GM23338 (cell line): ENCODE results near the gene PLA2G1B. TPM values are rescaled to one million over a fixed set of nuclear protein-coding genes. Genes with fewer than 3 reads are reported as not detected.

ENCODE experiments used
- ATAC-seq: fragments of 200-7000 bp; cut with Tn5 transposase; 3 replicates; pipeline ENCODE4 v1.9.1; 2020
- DNase-seq: peaks from one replicate; pipeline ENCODE4 v3.0.0-alpha.2; 2015; ENCODE audit warnings: low spot score
- H2AFZ ChIP-seq: fragments of 200-600 bp; sonication (generic); 2 replicates; pipeline ENCODE4 v1.8.0; 2016; ENCODE audit warnings: antibody characterized with exemption, mild to moderate bottlenecking, moderate library complexity
- H3F3A ChIP-seq: fragments of 200-600 bp; sonication (generic); replicated peaks from 2 replicates; pipeline ENCODE4 v1.8.0; 2017; ENCODE audit warnings: antibody characterized with exemption, mixed run types, low read depth
- H3K27ac ChIP-seq: fragments of 200-600 bp; sonication (generic); 2 replicates; pipeline ENCODE4 v1.6.1; 2016; ENCODE audit warnings: low read depth
- H3K27me3 ChIP-seq: fragments of 200-600 bp; sonication (generic); 2 replicates; pipeline ENCODE4 v1.8.0; 2016; ENCODE audit warnings: mild to moderate bottlenecking, mixed run types, moderate library complexity; ENCODE audit not compliant: insufficient read depth
- H3K36me3 ChIP-seq: fragments of 200-600 bp; sonication (generic); 2 replicates; pipeline ENCODE4 v1.8.0; 2016; ENCODE audit warnings: mild to moderate bottlenecking; ENCODE audit not compliant: insufficient read depth
- H3K4me1 ChIP-seq: fragments of 200-600 bp; sonication (generic); 2 replicates; pipeline ENCODE4 v1.8.0; 2016; ENCODE audit warnings: mild to moderate bottlenecking, moderate library complexity; ENCODE audit not compliant: insufficient read depth
- H3K4me2 ChIP-seq: fragments of 200-600 bp; sonication (generic); 2 replicates; pipeline ENCODE4 v1.7.1; 2017; ENCODE audit warnings: mixed run types
- H3K4me3 ChIP-seq: fragments of 200-600 bp; sonication (generic); 2 replicates; pipeline ENCODE4 v1.6.1; 2016; ENCODE audit warnings: mixed run types
- H3K79me2 ChIP-seq: fragments of 200-600 bp; sonication (generic); replicated peaks from 2 replicates; pipeline ENCODE4 v1.8.0; 2017; ENCODE audit warnings: mild to moderate bottlenecking; ENCODE audit not compliant: insufficient read depth
- H3K9me2 ChIP-seq: fragments of 200-600 bp; sonication (generic); 2 replicates; pipeline ENCODE4 v1.8.0; 2017; ENCODE audit not compliant: insufficient read depth
- H4K20me1 ChIP-seq: fragments of 200-600 bp; sonication (generic); replicated peaks from 2 replicates; pipeline ENCODE4 v1.8.0; 2017; ENCODE audit warnings: mild to moderate bottlenecking; ENCODE audit not compliant: insufficient read depth
- H3K27ac Mint-ChIP-seq: 2 replicates; pipeline ENCODE4 v1.8.0; 2020; ENCODE audit warnings: inconsistent platforms, mild to moderate bottlenecking, moderate library complexity, mixed read lengths
- H3K27me3 Mint-ChIP-seq: 3 replicates; pipeline ENCODE4 v1.8.0; 2022; ENCODE audit warnings: low read depth, mild to moderate bottlenecking, moderate library complexity, mixed read lengths, inconsistent platforms; ENCODE audit not compliant: insufficient read depth, poor library complexity
- H3K36me3 Mint-ChIP-seq: 3 replicates; pipeline ENCODE4 v1.8.0; 2021; ENCODE audit warnings: low read depth, mild to moderate bottlenecking, inconsistent platforms, moderate library complexity, mixed read lengths
- H3K4me1 Mint-ChIP-seq: 3 replicates; pipeline ENCODE4 v1.8.0; 2020; ENCODE audit warnings: mild to moderate bottlenecking, inconsistent platforms, mixed read lengths
- H3K4me3 Mint-ChIP-seq: 3 replicates; pipeline ENCODE4 v1.8.0; 2021; ENCODE audit warnings: moderate library complexity, mild to moderate bottlenecking, inconsistent platforms, mixed read lengths
- H3K9me3 Mint-ChIP-seq: 3 replicates; pipeline ENCODE4 v1.8.0; 2020; ENCODE audit warnings: moderate library complexity, mild to moderate bottlenecking, inconsistent platforms, mixed read lengths
- CREB1 ChIP-seq: fragments of 250-450 bp; sonication (Bioruptor Pico); IDR thresholded peaks from 2 replicates; pipeline ENCODE4 v1.5.0; 2020; ENCODE audit warnings: low read depth, mild to moderate bottlenecking, moderate library complexity
- ETS1 ChIP-seq: IDR thresholded peaks from 2 replicates; pipeline ENCODE4 v1.6.1; 2016; ENCODE audit warnings: antibody characterized with exemption
- EZH2 ChIP-seq: fragments of 200-600 bp; sonication (generic); IDR thresholded peaks from one replicate; pipeline ENCODE4 v1.8.0; 2017; ENCODE audit warnings: antibody characterized with exemption, mild to moderate bottlenecking, low read depth; ENCODE audit not compliant: unreplicated experiment
- EZH2phosphoT487 ChIP-seq: fragments of 200-600 bp; sonication (generic); IDR thresholded peaks from one replicate; pipeline ENCODE4 v1.8.1; 2018; ENCODE audit warnings: antibody characterized with exemption; ENCODE audit not compliant: unreplicated experiment
- JUNB ChIP-seq: IDR thresholded peaks from one replicate; pipeline ENCODE4 v1.6.1; 2016; ENCODE audit warnings: antibody characterized with exemption; ENCODE audit not compliant: unreplicated experiment
- NANOG ChIP-seq: IDR thresholded peaks from 2 replicates; pipeline ENCODE4 v1.6.1; 2016; ENCODE audit warnings: antibody characterized with exemption, borderline replicate concordance
- POLR2AphosphoS5 ChIP-seq: IDR thresholded peaks from 2 replicates; pipeline ENCODE4 v1.6.1; 2016; ENCODE audit warnings: antibody characterized with exemption, low read depth
- REST ChIP-seq: IDR thresholded peaks from one replicate; pipeline ENCODE4 v1.6.1; 2018; ENCODE audit warnings: antibody characterized with exemption; ENCODE audit not compliant: unreplicated experiment
- STAT1 ChIP-seq: IDR thresholded peaks from one replicate; pipeline ENCODE4 v1.6.1; 2016; ENCODE audit warnings: antibody characterized with exemption; ENCODE audit not compliant: unreplicated experiment
- ZNF114 ChIP-seq: fragments of 250-450 bp; sonication (Bioruptor Pico); IDR thresholded peaks from 2 replicates; pipeline ENCODE4 v1.5.0; 2020; ENCODE audit warnings: mild to moderate bottlenecking, moderate library complexity
- ZNF331 ChIP-seq: fragments of 250-450 bp; sonication (Bioruptor Pico); IDR thresholded peaks from 2 replicates; pipeline ENCODE4 v1.5.0; 2020; ENCODE audit warnings: low read depth, mild to moderate bottlenecking, moderate library complexity
- ZNF462 ChIP-seq: fragments of 250-450 bp; sonication (Bioruptor Pico); IDR thresholded peaks from 2 replicates; pipeline ENCODE4 v1.5.0; 2020; ENCODE audit warnings: mild to moderate bottlenecking, moderate library complexity
- polyA plus RNA-seq: library from polyadenylated mRNA; unstranded; fragments of >200 nt; fragmentation: Nextera tagmentation; extraction: Ambion mirVana; gene quantifications from 2 replicates; pipeline ENCODE4 v1.2.1, GENCODE V29; 2016
- total RNA-seq: library from RNA; depleted of rRNA; stranded (reverse); fragments of >200 nt; shearing (Covaris generic); gene quantifications from 2 replicates; pipeline ENCODE4 v1.2.3, GENCODE V29; 2014
- TF ChIP-seq, protein P1 (sequence below), 2 experiments: fragments of 200-600 bp in 1 of 2; sonication (generic) in 1 of 2; conservative IDR thresholded peaks; 2 replicates each; pipeline versions ENCODE4 v1.5.1 to v1.6.1; 2016 to 2017; ENCODE audit warnings: antibody characterized with exemption in 2 of 2, low read depth in 2 of 2, mild to moderate bottlenecking in 2 of 2, moderate library complexity in 1 of 2

Gene PLA2G1B
- total and polyA plus RNA-seq, 2 experiments from 2014 or later: not detected

GRCh38 chr12:120359128-120359527, 31.5 kb upstream of the PLA2G1B start:
- Histone ChIP-seq H3K4me2 (peak overlapping the region; percentile 71), H2AFZ (no peak overlapping the region), H3F3A (peaks cover 33% of the 10 kb centered on the region), H3K36me3 (peaks cover 14% of the 10 kb centered on the region), H3K4me1 (peaks cover 39% of the 10 kb centered on the region), H3K27me3 (no peaks in the 10 kb centered on the region), H4K20me1 (0 out of 2 replicates have a peak, but pooled peaks cover 3% of the 10 kb centered on the region), H3K27ac (peak overlapping the region; percentile 57; the same call in 1 of the 2 replicates), H3K9me2 (no peaks in the 10 kb centered on the region), H3K4me3 (0 out of 2 replicates have a peak overlapping the region, but pooled peaks have one; percentile 30), H3K79me2 (no peaks in the 10 kb centered on the region)
- DNase-seq: no peak
- Mint-ChIP-seq H3K4me3 (peak overlapping the region; percentile 13; the same call in 1 of the 3 replicates), H3K4me1 (peaks cover 58% of the 10 kb centered on the region), H3K36me3 (peaks cover 83% of the 10 kb centered on the region), H3K27me3 (peaks cover 19% of the 10 kb centered on the region), H3K9me3 (peaks cover 3% of the 10 kb centered on the region; the same call in 1 of the 3 replicates), H3K27ac (peak overlapping the region; percentile 80)
- no peak for ATAC-seq
- TF ChIP-seq POLR2AphosphoS5 (no peak), ZNF114 (no peak), STAT1 (no peak), JUNB (no peak), ETS1 (no peak), ZNF331 (CRISPR knock-in tag) (no peak), EZH2 (no peak), ZNF462 (CRISPR knock-in tag) (no peak), EZH2phosphoT487 (no peak), CREB1 (CRISPR knock-in tag) (no peak), NANOG (no peak), REST (no peak)
- TF ChIP-seq, protein P1, sequence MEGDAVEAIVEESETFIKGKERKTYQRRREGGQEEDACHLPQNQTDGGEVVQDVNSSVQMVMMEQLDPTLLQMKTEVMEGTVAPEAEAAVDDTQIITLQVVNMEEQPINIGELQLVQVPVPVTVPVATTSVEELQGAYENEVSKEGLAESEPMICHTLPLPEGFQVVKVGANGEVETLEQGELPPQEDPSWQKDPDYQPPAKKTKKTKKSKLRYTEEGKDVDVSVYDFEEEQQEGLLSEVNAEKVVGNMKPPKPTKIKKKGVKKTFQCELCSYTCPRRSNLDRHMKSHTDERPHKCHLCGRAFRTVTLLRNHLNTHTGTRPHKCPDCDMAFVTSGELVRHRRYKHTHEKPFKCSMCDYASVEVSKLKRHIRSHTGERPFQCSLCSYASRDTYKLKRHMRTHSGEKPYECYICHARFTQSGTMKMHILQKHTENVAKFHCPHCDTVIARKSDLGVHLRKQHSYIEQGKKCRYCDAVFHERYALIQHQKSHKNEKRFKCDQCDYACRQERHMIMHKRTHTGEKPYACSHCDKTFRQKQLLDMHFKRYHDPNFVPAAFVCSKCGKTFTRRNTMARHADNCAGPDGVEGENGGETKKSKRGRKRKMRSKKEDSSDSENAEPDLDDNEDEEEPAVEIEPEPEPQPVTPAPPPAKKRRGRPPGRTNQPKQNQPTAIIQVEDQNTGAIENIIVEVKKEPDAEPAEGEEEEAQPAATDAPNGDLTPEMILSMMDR (conservative IDR thresholded peaks at IDR 0.05; ENCODE audit: low read depth in 2 of 2): no peak
